ENCODE data around the gene SCAF1. TPM values are rescaled to one million over a fixed set of nuclear protein-coding genes. Genes with fewer than 3 reads are reported as not detected.
"Not testable (repeated sequence)": the region's sequence is repeated elsewhere in the genome, so short reads cannot be mapped to it uniquely, and the experiment has no call there.

The SCAF1 gene
- total RNA-seq, 1 donor from 2014 or later = 51.0 TPM

GRCh38 chr19:49631014-49631588, 10.9 kb upstream of the SCAF1 start:
- no peak for TF ChIP-seq CTCF (conservative IDR thresholded peaks at IDR 0.05; ENCODE audit: low read depth, low read length)
- no peak for DNase-seq (ENCODE audit: low read depth)
- no peak overlapping the region for H3K4me3 ChIP-seq (ENCODE audit: low read depth, low read length)

GRCh38 chr19:49631610-49632192, 10.3 kb upstream of the SCAF1 start:
- no peak for TF ChIP-seq CTCF (conservative IDR thresholded peaks at IDR 0.05; ENCODE audit: low read depth, low read length)
- H3K4me3 ChIP-seq (ENCODE audit: low read depth, low read length) = no peak overlapping the region
- no peak for DNase-seq (ENCODE audit: low read depth)

GRCh38 chr19:49632576-49632975, 9.4 kb upstream of the SCAF1 start:
- TF ChIP-seq CTCF (conservative IDR thresholded peaks at IDR 0.05; ENCODE audit: low read depth, low read length) = no peak
- no peak for DNase-seq (ENCODE audit: low read depth)
- H3K4me3 ChIP-seq (ENCODE audit: low read depth, low read length) = no peak overlapping the region

- not testable (repeated sequence) for H3K4me3 ChIP-seq (ENCODE audit: low read depth, low read length); DNase-seq (ENCODE audit: low read depth)
Measured at GRCh38 chr19:49633273-49633672, 8.7 kb upstream of the SCAF1 start.

GRCh38 chr19:49635530-49636232, 6.3 kb upstream of the SCAF1 start:
- DNase-seq (ENCODE audit: low read depth) = no peak
- TF ChIP-seq CTCF (conservative IDR thresholded peaks at IDR 0.05; ENCODE audit: low read depth, low read length) = no peak
- no peak overlapping the region for H3K4me3 ChIP-seq (ENCODE audit: low read depth, low read length)

GRCh38 chr19:49636233-49636932, 5.6 kb upstream of the SCAF1 start:
- H3K4me3 ChIP-seq (ENCODE audit: low read depth, low read length) = no peak overlapping the region
- DNase-seq (ENCODE audit: low read depth) = no peak
- no peak for TF ChIP-seq CTCF (conservative IDR thresholded peaks at IDR 0.05; ENCODE audit: low read depth, low read length)
